ENCODE results near the gene MRPL37.
A peak's percentile ranks its signal among the peaks of the same experiment; 100 is the strongest.
"Not testable (repeated sequence)": the region's sequence is repeated elsewhere in the genome, so short reads cannot be mapped to it uniquely, and the experiment has no call there.

MRPL37 gene

GRCh38 chr1:54177726-54178125 lies 22.2 kb upstream of the MRPL37 start:
- H3K4me3 ChIP-seq (ENCODE audit: low read length), result no peak overlapping the region
- no peaks in the 10 kb centered on the region for H3K27me3 ChIP-seq (ENCODE audit: insufficient read depth, low read length)
- peaks cover 2% of the 10 kb centered on the region for H3K36me3 ChIP-seq (ENCODE audit: insufficient read depth, low read length)
- peaks cover 18% of the 10 kb centered on the region for H3K4me1 ChIP-seq (ENCODE audit: insufficient read depth, low read length)
- no peaks in the 10 kb centered on the region for H3K9me3 ChIP-seq (ENCODE audit: low read length)
- H2AFZ ChIP-seq (ENCODE audit: low read depth, low read length), result no peak overlapping the region

DNA sequence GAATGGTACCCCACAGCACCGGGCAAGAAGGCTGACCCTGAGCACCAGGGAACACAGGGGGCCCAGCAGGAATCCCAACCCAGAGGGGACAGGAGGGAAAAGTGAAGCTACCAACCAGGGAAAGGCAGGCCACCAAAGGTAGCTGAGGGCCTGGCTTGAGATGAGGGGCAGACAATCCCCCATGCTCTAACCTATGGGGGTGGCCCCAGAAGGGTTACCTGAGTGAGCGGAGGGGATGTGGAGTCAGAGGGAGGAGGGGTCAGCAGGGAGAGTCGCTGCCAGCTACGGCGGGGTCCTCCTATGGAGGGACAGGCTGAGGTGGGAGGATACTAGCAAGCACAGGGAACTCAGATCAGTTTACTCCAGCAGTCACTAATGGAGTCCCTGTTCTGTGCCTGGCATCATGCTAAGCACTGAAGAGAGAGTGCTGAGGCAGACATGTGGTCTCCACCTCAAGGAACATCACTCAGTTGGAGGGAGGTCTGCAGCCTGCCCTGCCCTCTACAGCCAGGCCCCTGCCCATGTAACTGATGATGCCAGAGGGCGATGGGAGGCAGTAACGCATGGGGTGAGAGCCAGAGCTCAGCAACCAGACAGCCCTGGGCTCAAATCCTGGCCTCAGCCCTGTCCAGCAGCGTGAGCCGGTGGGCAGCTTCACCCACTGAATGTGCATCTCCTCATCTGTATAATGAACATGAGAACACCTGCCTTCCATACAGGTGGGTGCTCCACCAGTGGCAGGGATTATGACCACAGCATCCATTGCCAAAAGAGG lies 21.5 kb upstream of the MRPL37 start:
- Histone ChIP-seq H3K4me3 (ENCODE audit: low read length) (no peak overlapping the region), H2AFZ (ENCODE audit: low read depth, low read length) (no peak overlapping the region), H3K9me3 (ENCODE audit: low read length) (no peaks in the 10 kb centered on the region), H3K27me3 (ENCODE audit: insufficient read depth, low read length) (no peaks in the 10 kb centered on the region), H3K4me1 (ENCODE audit: insufficient read depth, low read length) (peaks cover 10% of the 10 kb centered on the region), H3K36me3 (ENCODE audit: insufficient read depth, low read length) (peaks cover 2% of the 10 kb centered on the region)

- Histone ChIP-seq H3K27me3 (ENCODE audit: insufficient read depth, low read length) (no peaks in the 10 kb centered on the region), H2AFZ (ENCODE audit: low read depth, low read length) (no peak overlapping the region), H3K9me3 (ENCODE audit: low read length) (peaks cover 4% of the 10 kb centered on the region), H3K36me3 (ENCODE audit: insufficient read depth, low read length) (peaks cover 2% of the 10 kb centered on the region), H3K4me3 (ENCODE audit: low read length) (no peak overlapping the region), H3K4me1 (ENCODE audit: insufficient read depth, low read length) (no peaks in the 10 kb centered on the region)
Measured at GRCh38 chr1:54180701-54181360, 19.1 kb upstream of the MRPL37 start.

DNA sequence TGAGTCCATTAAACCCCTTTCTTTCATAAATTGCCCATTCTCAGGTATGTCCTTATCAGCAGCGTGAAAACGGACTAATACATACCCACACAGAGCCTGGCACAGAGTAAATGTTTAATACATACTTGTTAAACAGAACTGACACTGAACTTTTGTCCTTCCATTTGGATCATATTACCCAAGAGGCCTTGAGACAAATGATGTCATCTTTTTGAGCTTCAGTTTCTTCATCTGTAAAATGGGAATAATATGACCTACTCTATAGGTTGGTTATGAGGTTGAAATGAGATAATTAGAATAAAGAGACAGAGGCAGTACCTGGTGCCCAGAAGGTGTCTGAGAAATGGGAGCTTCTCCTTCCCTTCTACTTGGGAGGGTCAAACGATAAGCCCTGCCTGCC lies 13.9 kb upstream of the MRPL37 start:
- Histone ChIP-seq H3K36me3 (ENCODE audit: insufficient read depth, low read length) (peaks cover 11% of the 10 kb centered on the region), H3K4me3 (ENCODE audit: low read length) (no peak overlapping the region), H3K27me3 (ENCODE audit: insufficient read depth, low read length) (no peaks in the 10 kb centered on the region), H2AFZ (ENCODE audit: low read depth, low read length) (no peak overlapping the region), H3K9me3 (ENCODE audit: low read length) (peaks cover 4% of the 10 kb centered on the region), H3K4me1 (ENCODE audit: insufficient read depth, low read length) (no peaks in the 10 kb centered on the region)

GRCh38 chr1:54188291-54188690 lies 11.7 kb upstream of the MRPL37 start:
- no peaks in the 10 kb centered on the region for H3K27me3 ChIP-seq (ENCODE audit: insufficient read depth, low read length)

DNA sequence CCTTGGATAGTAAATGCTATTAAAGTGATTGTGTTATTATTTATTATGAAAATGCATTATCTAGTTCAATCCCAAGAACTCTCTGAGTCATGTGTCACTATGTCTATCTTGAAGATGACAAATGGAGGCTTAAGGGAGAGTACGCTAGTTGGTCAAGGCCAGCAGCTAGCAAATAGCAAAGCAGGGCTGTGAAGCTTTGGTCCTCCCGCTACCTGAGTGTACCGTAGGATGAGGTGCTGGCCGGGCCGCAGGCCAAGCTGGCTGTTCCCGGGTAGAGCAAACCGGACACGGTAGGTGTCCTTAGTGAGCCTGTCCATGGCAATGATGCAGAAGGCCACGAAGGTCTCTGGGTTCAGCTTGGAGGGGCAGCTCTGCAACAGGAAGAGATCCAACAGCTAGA lies 9.4 kb upstream of the MRPL37 start:
- H2AFZ ChIP-seq (ENCODE audit: low read depth, low read length), result no peak overlapping the region
- peaks cover 28% of the 10 kb centered on the region for H3K36me3 ChIP-seq (ENCODE audit: insufficient read depth, low read length)

More at GRCh38 chr1:54188291-54188690, 11.7 kb upstream of the MRPL37 start:
- Histone ChIP-seq H3K4me1 (ENCODE audit: insufficient read depth, low read length) (no peaks in the 10 kb centered on the region), H3K36me3 (ENCODE audit: insufficient read depth, low read length) (peaks cover 16% of the 10 kb centered on the region), H3K9me3 (ENCODE audit: low read length) (peaks cover 4% of the 10 kb centered on the region), H2AFZ (ENCODE audit: low read depth, low read length) (no peak overlapping the region), H3K4me3 (ENCODE audit: low read length) (no peak overlapping the region)

DNA sequence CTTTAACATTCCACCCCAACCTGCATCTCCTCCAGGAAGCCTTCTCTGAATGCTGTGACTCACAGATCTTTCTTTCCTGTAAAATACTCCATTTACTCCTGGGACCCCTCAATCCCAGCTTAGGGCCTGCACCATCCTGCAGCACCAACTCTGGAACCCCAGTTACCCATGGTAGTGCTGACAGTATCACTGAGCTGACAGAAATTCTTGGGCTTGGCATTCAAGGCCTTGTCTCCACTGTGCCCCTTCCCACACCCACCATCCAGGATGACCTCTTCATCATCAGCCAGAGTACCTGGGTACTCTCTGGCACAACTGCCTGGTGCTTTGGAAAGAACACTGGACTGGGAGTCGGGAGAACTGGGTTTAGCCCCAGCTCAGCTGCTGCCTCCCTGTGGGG lies 8.4 kb upstream of the MRPL37 start:
- no peak overlapping the region for H2AFZ ChIP-seq (ENCODE audit: low read depth, low read length)
- H3K9me3 ChIP-seq (ENCODE audit: low read length), result no peaks in the 10 kb centered on the region
- H3K36me3 ChIP-seq (ENCODE audit: insufficient read depth, low read length), result peaks cover 28% of the 10 kb centered on the region
- H3K4me3 ChIP-seq (ENCODE audit: low read length), result no peak overlapping the region
- H3K27me3 ChIP-seq (ENCODE audit: insufficient read depth, low read length), result no peaks in the 10 kb centered on the region
- no peaks in the 10 kb centered on the region for H3K4me1 ChIP-seq (ENCODE audit: insufficient read depth, low read length)

More for the DNA sequence above, 9.4 kb upstream of the MRPL37 start:
- Histone ChIP-seq H3K9me3 (ENCODE audit: low read length) (no peaks in the 10 kb centered on the region), H3K4me1 (ENCODE audit: insufficient read depth, low read length) (no peaks in the 10 kb centered on the region), H3K27me3 (ENCODE audit: insufficient read depth, low read length) (no peaks in the 10 kb centered on the region), H3K4me3 (ENCODE audit: low read length) (no peak overlapping the region)

GRCh38 chr1:54193453-54193852 lies 6.5 kb upstream of the MRPL37 start:
- Histone ChIP-seq H3K4me3 (ENCODE audit: low read length) (no peak overlapping the region), H3K9me3 (ENCODE audit: low read length) (no peaks in the 10 kb centered on the region), H2AFZ (ENCODE audit: low read depth, low read length) (no peak overlapping the region), H3K4me1 (ENCODE audit: insufficient read depth, low read length) (no peaks in the 10 kb centered on the region), H3K36me3 (ENCODE audit: insufficient read depth, low read length) (peaks cover 28% of the 10 kb centered on the region), H3K27me3 (ENCODE audit: insufficient read depth, low read length) (no peaks in the 10 kb centered on the region)

GRCh38 chr1:54199151-54199764 lies 709 bp upstream of the MRPL37 start:
- H2AFZ ChIP-seq (ENCODE audit: low read depth, low read length), result peak overlapping the region; percentile 57
- H3K4me3 ChIP-seq (ENCODE audit: low read length), result peak overlapping the region; percentile 74
- H3K36me3 ChIP-seq (ENCODE audit: insufficient read depth, low read length), result peaks cover 19% of the 10 kb centered on the region
- no peaks in the 10 kb centered on the region for H3K9me3 ChIP-seq (ENCODE audit: low read length)
- H3K27me3 ChIP-seq (ENCODE audit: insufficient read depth, low read length), result no peaks in the 10 kb centered on the region
- peaks cover 20% of the 10 kb centered on the region for H3K4me1 ChIP-seq (ENCODE audit: insufficient read depth, low read length)

DNA sequence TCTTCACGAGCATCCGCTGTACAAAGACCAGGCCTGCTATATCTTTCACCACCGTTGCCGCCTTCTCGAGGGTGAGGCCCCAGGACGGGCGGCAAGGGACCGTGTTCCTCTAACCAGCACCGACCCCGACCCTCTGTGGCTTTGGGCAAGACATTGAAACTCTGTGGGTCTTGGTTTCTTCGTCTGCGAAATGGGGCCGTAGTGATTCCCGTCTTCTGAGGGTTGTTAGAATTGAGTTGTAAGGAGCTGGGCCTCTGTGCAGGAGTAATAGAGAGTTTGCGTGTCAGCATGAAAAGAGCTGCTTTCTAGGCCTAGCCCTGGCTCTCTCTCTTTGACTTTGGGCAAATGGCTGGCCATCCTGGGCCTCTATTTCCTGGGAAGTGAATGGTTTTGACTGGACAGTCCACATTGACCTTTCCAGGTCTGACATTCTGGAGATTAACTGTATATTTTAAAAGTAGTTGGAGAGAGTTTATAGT lies 591 bp downstream of the MRPL37 start:
- no peaks in the 10 kb centered on the region for H3K9me3 ChIP-seq (ENCODE audit: low read length)
- H2AFZ ChIP-seq (ENCODE audit: low read depth, low read length), result peak overlapping the region; percentile 57
- no peaks in the 10 kb centered on the region for H3K27me3 ChIP-seq (ENCODE audit: insufficient read depth, low read length)
- peaks cover 20% of the 10 kb centered on the region for H3K4me1 ChIP-seq (ENCODE audit: insufficient read depth, low read length)
- H3K4me3 ChIP-seq (ENCODE audit: low read length), result peak overlapping the region; percentile 74
- H3K36me3 ChIP-seq (ENCODE audit: insufficient read depth, low read length), result peaks cover 20% of the 10 kb centered on the region

DNA sequence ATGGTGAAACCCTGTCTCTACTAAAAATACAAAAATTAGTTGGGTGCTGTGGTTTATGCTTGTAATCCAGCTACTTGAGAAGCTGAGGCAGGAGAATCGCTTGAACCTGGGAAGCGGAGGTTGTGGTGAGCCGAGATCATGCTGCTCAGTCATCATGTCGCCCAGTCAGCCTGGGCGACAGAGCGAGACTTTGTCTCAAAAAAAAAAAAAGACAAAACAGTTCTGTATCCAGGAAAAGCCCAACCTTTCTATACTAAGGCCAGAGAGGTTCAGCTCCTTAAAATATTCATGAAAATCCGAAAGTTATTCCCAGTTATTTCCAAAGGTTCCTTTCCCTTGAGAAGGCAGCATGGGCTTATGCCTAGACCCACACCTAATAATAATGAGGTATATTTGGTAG lies 4.2 kb downstream of the MRPL37 start:
- Histone ChIP-seq H2AFZ (ENCODE audit: low read depth, low read length) (no peak overlapping the region), H3K36me3 (ENCODE audit: insufficient read depth, low read length) (peaks cover 45% of the 10 kb centered on the region), H3K9me3 (ENCODE audit: low read length) (no peaks in the 10 kb centered on the region), H3K4me1 (ENCODE audit: insufficient read depth, low read length) (peaks cover 15% of the 10 kb centered on the region), H3K27me3 (ENCODE audit: insufficient read depth, low read length) (no peaks in the 10 kb centered on the region), H3K4me3 (ENCODE audit: low read length) (no peak overlapping the region)

DNA sequence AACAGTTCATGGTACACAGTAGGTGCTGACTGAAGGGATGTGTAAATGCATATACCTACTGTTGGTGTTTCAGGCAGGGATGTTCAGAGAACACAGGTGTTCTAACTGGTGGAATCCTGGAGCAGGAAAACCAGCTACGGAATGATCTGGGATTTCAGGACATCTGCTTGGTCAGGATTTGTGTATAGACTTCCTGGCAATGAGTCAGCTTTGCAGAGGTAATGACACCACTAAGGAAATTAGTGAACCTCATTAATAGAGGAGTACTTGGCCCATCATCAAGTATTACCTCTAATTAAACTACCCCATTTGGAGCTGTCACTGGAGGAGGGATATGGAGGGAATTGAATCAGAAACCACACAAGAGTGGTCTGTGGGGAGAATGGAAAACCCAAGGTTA lies 7.3 kb downstream of the MRPL37 start:
- Histone ChIP-seq H3K27me3 (ENCODE audit: insufficient read depth, low read length) (no peaks in the 10 kb centered on the region), H3K4me3 (ENCODE audit: low read length) (no peak overlapping the region), H3K36me3 (ENCODE audit: insufficient read depth, low read length) (peaks cover 68% of the 10 kb centered on the region), H3K4me1 (ENCODE audit: insufficient read depth, low read length) (no peaks in the 10 kb centered on the region), H2AFZ (ENCODE audit: low read depth, low read length) (no peak overlapping the region), H3K9me3 (ENCODE audit: low read length) (no peaks in the 10 kb centered on the region)

GRCh38 chr1:54207896-54208295 lies 7.9 kb downstream of the MRPL37 start:
- H2AFZ ChIP-seq (ENCODE audit: low read depth, low read length); H3K27me3 ChIP-seq (ENCODE audit: insufficient read depth, low read length); H3K4me3 ChIP-seq (ENCODE audit: low read length); H3K9me3 ChIP-seq (ENCODE audit: low read length); H3K4me1 ChIP-seq (ENCODE audit: insufficient read depth, low read length): not testable (repeated sequence)
- peaks cover 68% of the 10 kb centered on the region for H3K36me3 ChIP-seq (ENCODE audit: insufficient read depth, low read length)

Measured in neuron (in vitro differentiated cells).